ENCODE data around the gene TTC8.
"Not testable (repeated sequence)": the region's sequence is repeated elsewhere in the genome, so short reads cannot be mapped to it uniquely, and the experiment has no call there.

TTC8 gene

GRCh38 chr14:88824314-88825077, at the start of gene TTC8:
TTC8 (plus strand) TSS chr14:88824651; CDS start chr14:88824708, 57 bp downstream.
- peak; percentile 68 for DNase-seq

- DNase-seq: no peak
Observed at GRCh38 chr14:88775532-88775931, 48.9 kb upstream of the TTC8 start.

- no peak for DNase-seq
Observed at GRCh38 chr14:88785911-88786310, 38.5 kb upstream of the TTC8 start.

GRCh38 chr14:88786715-88787114, 37.7 kb upstream of the TTC8 start:
- DNase-seq: no peak

GRCh38 chr14:88789573-88789972, 34.9 kb upstream of the TTC8 start:
- not testable (repeated sequence) for DNase-seq

GRCh38 chr14:88790501-88791251, 33.8 kb upstream of the TTC8 start:
- DNase-seq: no peak

- no peak for DNase-seq
Observed at GRCh38 chr14:88791252-88791621, 33.2 kb upstream of the TTC8 start.

- no peak for DNase-seq
Observed at GRCh38 chr14:88791629-88792472, 32.6 kb upstream of the TTC8 start.

- peak; percentile 8 for DNase-seq
Observed at GRCh38 chr14:88792473-88793258, 31.8 kb upstream of the TTC8 start, which contains the start of gene EML5. EML5 (minus strand) TSS chr14:88792953; CDS start chr14:88792503, 450 bp downstream.

- DNase-seq: no peak
Observed at GRCh38 chr14:88793259-88793625, 31.2 kb upstream of the TTC8 start.

- DNase-seq: no peak
Observed at GRCh38 chr14:88798156-88798555, 26.3 kb upstream of the TTC8 start.

- no peak for DNase-seq
Observed at GRCh38 chr14:88799522-88799921, 24.9 kb upstream of the TTC8 start.

- no peak for DNase-seq
Observed at GRCh38 chr14:88802596-88802995, 21.9 kb upstream of the TTC8 start.

- no peak for DNase-seq
Observed at GRCh38 chr14:88804035-88804434, 20.4 kb upstream of the TTC8 start.

GRCh38 chr14:88804477-88804876, 20.0 kb upstream of the TTC8 start:
- no peak for DNase-seq

- DNase-seq: no peak
Observed at GRCh38 chr14:88808359-88808758, 16.1 kb upstream of the TTC8 start.

GRCh38 chr14:88815980-88816379, 8.5 kb upstream of the TTC8 start:
- no peak for DNase-seq

GRCh38 chr14:88818018-88818417, 6.4 kb upstream of the TTC8 start:
- no peak for DNase-seq

- not testable (repeated sequence) for DNase-seq
Observed at GRCh38 chr14:88819674-88820073, 4.8 kb upstream of the TTC8 start.

GRCh38 chr14:88821378-88821777, 3.1 kb upstream of the TTC8 start:
- DNase-seq: no peak

GRCh38 chr14:88821888-88822287, 2.6 kb upstream of the TTC8 start:
- no peak for DNase-seq

- DNase-seq: no peak
Observed at GRCh38 chr14:88823968-88824313, 510 bp upstream of the TTC8 start.

GRCh38 chr14:88825078-88825458, 617 bp downstream of the TTC8 start:
- DNase-seq: no peak
